Kidney (tissue), 14 donors: ENCODE results near the gene CTSD. TPM values are rescaled to one million over a fixed set of nuclear protein-coding genes. Genes with fewer than 3 reads are reported as not detected.

ENCODE experiments used
- DNase-seq, 5 donors: peaks; one replicate each; pipeline ENCODE4 v3.0.0-alpha.2; 2013 to 2020
- FAIRE-seq: peaks from 2 replicates; lab custom pipeline; 2012; peaks lifted over from hg19 to GRCh38; lab: Jason Lieb, UNC
- H3K27ac ChIP-seq, 2 donors: one replicate each; pipeline ENCODE4 v1.7.0; 2013; ENCODE audit warnings: low read depth in 2 of 2, low read length in 2 of 2, inconsistent platforms in 1 of 2
- H3K27me3 ChIP-seq: one replicate; pipeline ENCODE4 v1.7.1; 2013; ENCODE audit warnings: low read length, inconsistent platforms; ENCODE audit not compliant: control insufficient read depth, insufficient read depth
- H3K36me3 ChIP-seq, 3 donors: one replicate each; pipeline versions ENCODE4 v1.7.0 to v1.7.1; 2013; ENCODE audit warnings: low read length in 3 of 3, control low read depth in 1 of 3, inconsistent platforms in 1 of 3; ENCODE audit not compliant: insufficient read depth in 3 of 3, control insufficient read depth in 2 of 3
- H3K4me1 ChIP-seq, 3 donors: one replicate each; pipeline versions ENCODE4 v1.7.0 to v1.7.1; 2013; ENCODE audit warnings: low read length in 3 of 3, inconsistent platforms in 1 of 3, low read depth in 1 of 3; ENCODE audit not compliant: control insufficient read depth in 2 of 3, insufficient read depth in 2 of 3
- H3K4me3 ChIP-seq, 3 donors: one replicate each; pipeline versions ENCODE4 v1.7.0 to v1.8.1; 2013; ENCODE audit warnings: low read length in 3 of 3, control low read depth in 1 of 3, inconsistent platforms in 1 of 3
- H3K9ac ChIP-seq, 3 donors: one replicate each; pipeline versions ENCODE4 v1.7.0 to v1.7.1; 2013; ENCODE audit warnings: low read length in 3 of 3, control low read depth in 1 of 3, inconsistent platforms in 1 of 3
- H3K9me3 ChIP-seq, 3 donors: one replicate each; pipeline versions ENCODE4 v1.7.0 to v1.7.1; 2013; ENCODE audit warnings: low read length in 3 of 3, control low read depth in 1 of 3, inconsistent platforms in 1 of 3; ENCODE audit not compliant: control insufficient read depth in 2 of 3, insufficient read depth in 1 of 3
- intact Hi-C: fragments of 100-400 bp; cut with DNase I; formaldehyde crosslinking; loops from one replicate; pipeline ENCODE4 v1.11.1; 2022
- polyA plus RNA-seq: library from polyadenylated mRNA; stranded (reverse); fragments of 350-450 nt; fragmentation: Illumina TruSeq; extraction: RNeasy Lipid Tissue Mini Kit (QIAGEN cat#74804); gene quantifications from one replicate; pipeline ENCODE4 v1.2.3, GENCODE V29; 2014; ENCODE audit warnings: low read depth, low replicate concordance; ENCODE audit not compliant: insufficient read depth
- total RNA-seq: library from RNA; stranded (reverse); fragmentation: NEBNext Ultra II Directional; extraction: Animal tissue kit (Norgen Biotek cat#: 25700); gene quantifications from one replicate; pipeline ENCODE4 v1.2.1, GENCODE V29; 2021
- TF ChIP-seq, protein P1 (sequence below): IDR thresholded peaks from 3 replicates; pipeline ENCODE4 v1.5.1; 2012; ENCODE audit warnings: mild to moderate bottlenecking, moderate library complexity, borderline replicate concordance; ENCODE audit not compliant: insufficient read depth; ENCODE audit errors: extremely low read depth
- donor health status: control.
- donor health status: control.
- donor health status: control.
- donor health status: control.
- donor health status: control.
- donor health status: DM: yes; HTN: yes; CAD: no.
- donor health status: Normal renal cell carcinoma (clear cell type).

The CTSD gene
- total and polyA plus RNA-seq, 2 donors from 2014 or later = 2,183 to 2,764 TPM

DNA sequence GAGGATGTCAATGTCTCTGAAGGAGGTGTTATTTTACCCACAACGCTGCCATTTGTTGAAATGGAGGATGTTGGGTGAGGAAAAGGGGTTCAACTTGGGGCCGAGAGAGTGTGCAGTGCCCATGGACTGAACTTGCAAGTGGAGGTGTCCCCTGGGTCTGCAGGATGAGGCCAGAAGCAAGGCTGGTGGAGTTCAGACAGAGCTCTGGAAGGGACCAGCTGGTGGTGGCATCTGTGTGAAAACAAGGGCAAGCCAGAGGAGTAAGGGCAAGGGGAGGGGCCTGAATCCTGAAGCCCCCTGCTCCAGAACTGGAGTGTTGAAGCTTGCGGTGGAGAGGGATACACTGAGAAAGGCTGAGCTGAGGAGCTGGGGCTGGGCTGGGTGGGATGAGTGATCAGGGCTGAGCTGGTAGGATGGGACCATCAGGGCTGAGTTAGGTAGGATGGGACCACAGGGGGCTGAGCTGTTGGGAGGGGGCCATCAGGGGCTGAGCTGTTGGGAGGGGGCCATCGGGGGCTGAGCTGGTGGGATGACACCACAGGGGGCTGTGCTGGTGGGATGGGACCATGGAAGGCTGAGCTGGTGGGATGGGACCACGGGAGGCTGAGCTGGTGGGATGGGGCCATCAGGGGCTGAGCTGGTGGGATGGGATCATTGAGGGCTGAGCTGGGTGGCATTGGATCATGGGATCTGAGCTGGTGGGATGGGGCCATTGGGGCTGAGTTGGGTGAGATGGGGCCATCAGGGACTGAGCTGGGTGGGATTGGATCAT, 13.4 kb upstream of the CTSD start:
- peaks cover 0 to 11% (median 0%) of the 10 kb centered on the region in 3 donors for H3K4me1 ChIP-seq
- no peak for FAIRE-seq
- no peak overlapping the region for H3K9ac ChIP-seq
- intact Hi-C loops = no loop called here
- H3K4me3 ChIP-seq = no peak overlapping the region
- H3K36me3 ChIP-seq = no peaks in the 10 kb centered on the region
- TF ChIP-seq, protein P1, sequence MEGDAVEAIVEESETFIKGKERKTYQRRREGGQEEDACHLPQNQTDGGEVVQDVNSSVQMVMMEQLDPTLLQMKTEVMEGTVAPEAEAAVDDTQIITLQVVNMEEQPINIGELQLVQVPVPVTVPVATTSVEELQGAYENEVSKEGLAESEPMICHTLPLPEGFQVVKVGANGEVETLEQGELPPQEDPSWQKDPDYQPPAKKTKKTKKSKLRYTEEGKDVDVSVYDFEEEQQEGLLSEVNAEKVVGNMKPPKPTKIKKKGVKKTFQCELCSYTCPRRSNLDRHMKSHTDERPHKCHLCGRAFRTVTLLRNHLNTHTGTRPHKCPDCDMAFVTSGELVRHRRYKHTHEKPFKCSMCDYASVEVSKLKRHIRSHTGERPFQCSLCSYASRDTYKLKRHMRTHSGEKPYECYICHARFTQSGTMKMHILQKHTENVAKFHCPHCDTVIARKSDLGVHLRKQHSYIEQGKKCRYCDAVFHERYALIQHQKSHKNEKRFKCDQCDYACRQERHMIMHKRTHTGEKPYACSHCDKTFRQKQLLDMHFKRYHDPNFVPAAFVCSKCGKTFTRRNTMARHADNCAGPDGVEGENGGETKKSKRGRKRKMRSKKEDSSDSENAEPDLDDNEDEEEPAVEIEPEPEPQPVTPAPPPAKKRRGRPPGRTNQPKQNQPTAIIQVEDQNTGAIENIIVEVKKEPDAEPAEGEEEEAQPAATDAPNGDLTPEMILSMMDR = no peak
- H3K27me3 ChIP-seq = no peaks in the 10 kb centered on the region
- H3K9me3 ChIP-seq = no peaks in the 10 kb centered on the region
- peak in 1 of 5 donors; percentile 7 for DNase-seq
- no peak overlapping the region for H3K27ac ChIP-seq

DNA sequence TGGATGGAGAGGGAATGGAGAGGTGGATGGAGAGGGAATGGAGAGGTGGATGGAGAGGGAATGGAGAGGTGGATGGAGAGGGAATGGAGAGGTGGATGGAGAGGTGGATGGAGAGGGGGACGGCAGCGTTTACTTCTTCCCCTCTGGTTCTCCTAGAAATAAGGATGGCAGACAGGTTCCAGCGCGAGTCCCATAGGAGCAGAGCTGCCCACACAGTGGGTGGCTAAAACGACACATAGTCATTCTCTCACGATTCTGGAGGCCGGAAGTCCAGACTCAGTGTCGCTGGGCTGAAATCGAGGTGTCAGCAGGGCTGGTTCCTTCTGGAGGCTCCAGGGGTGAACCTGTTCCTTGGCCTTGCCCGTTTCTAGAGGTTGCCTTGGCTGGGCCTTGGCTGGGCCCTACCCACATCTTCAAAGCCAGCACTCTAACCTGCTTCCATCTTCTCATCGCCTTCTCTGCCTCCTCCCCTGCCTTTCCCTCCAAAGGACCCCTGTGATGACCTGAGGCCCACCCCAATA, 12.7 kb upstream of the CTSD start:
- DNase-seq (peak in 1 of 5 donors; percentile 22), FAIRE-seq (no peak)
- Histone ChIP-seq H3K27me3 (no peaks in the 10 kb centered on the region), H3K36me3 (no peaks in the 10 kb centered on the region), H3K4me3 (no peak overlapping the region), H3K9me3 (no peaks in the 10 kb centered on the region), H3K4me1 (peaks cover 0 to 8% (median 0%) of the 10 kb centered on the region in 3 donors), H3K9ac (no peak overlapping the region), H3K27ac (no peak overlapping the region)
- intact Hi-C loops = no loop called here
- TF ChIP-seq, protein P1 = no peak

DNA sequence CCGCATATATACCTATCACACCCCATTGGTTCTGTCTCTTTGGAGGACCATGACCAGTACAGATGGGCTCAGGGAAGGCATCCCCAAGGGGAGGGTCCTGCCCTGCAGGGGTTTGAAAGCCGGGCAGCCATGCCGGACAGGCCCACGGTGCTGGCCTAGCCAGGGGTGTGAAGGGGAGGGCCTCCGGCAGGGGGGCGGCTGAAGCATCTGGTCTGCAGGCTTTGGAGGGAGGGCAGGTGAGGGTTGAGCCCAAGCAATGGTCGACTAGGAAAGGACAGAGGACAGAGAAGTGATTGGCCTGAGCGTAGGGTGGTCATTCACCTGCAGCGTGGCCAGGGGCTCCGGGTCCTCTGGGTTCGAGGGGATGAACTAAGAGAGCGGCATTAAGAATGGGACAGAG, 11.2 kb upstream of the CTSD start:
- H3K9me3 ChIP-seq = no peaks in the 10 kb centered on the region
- TF ChIP-seq, protein P1 = no peak
- no peak overlapping the region for H3K27ac ChIP-seq
- peaks cover 0 to 8% (median 0%) of the 10 kb centered on the region in 3 donors for H3K4me1 ChIP-seq
- intact Hi-C loops = no loop called here
- no peaks in the 10 kb centered on the region for H3K36me3 ChIP-seq
- H3K9ac ChIP-seq = no peak overlapping the region
- DNase-seq (peak in 1 of 5 donors; percentile 14), FAIRE-seq (no peak)
- H3K4me3 ChIP-seq = no peak overlapping the region
- no peaks in the 10 kb centered on the region for H3K27me3 ChIP-seq
